ENCODE data around the gene SLC35D2. TPM values are rescaled to one million over a fixed set of nuclear protein-coding genes. Genes with fewer than 3 reads are reported as not detected.

Gene SLC35D2
- total RNA-seq, 1 experiment from 2014 or later: 19.0 TPM

DNA sequence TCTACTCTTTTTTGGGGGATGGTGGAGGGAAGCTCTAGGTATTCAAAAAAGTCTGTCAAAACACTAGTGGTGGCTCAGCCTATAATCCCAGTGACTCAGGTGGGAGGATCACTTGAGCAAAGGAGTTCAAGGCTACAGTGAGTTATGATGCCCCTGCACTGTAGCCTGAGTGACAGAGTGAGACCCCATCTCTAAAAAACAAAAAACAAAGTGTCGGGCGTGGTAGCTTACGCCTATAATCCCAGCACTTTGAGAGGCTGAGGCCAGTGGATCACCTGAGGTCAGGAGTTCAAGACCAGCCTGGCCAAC is 15.8 kb upstream of the SLC35D2 start:
- H3K9me3 ChIP-seq (ENCODE audit: control insufficient read depth, low read depth, low read length): no peaks in the 10 kb centered on the region
- no peaks in the 10 kb centered on the region for H3K27me3 Mint-ChIP-seq (ENCODE audit: low read depth)
- H3K9ac ChIP-seq (ENCODE audit: extremely low read depth, insufficient read length, low read length): no peak overlapping the region
- no peak overlapping the region for H3T11ph ChIP-seq (ENCODE audit: low read length)
- peak overlapping the region; percentile 84 to 93 (median 88); a peak in 5 of 7 replicates for H3K27ac Mint-ChIP-seq
- no peak overlapping the region for H3K4me2 ChIP-seq (ENCODE audit: insufficient read depth, insufficient read length, low read length)
- H2BK5ac ChIP-seq (ENCODE audit: insufficient read length, low read length): no peak overlapping the region
- H3K27me3 ChIP-seq (ENCODE audit: insufficient read depth, low read length): no peaks in the 10 kb centered on the region
- peaks cover 9% of the 10 kb centered on the region in 2 experiments for H3K9me3 Mint-ChIP-seq
- no peak overlapping the region for H2BK12ac ChIP-seq (ENCODE audit: insufficient read length, low read depth, low read length)
- H4K8ac ChIP-seq (replicated peaks; ENCODE audit: insufficient read length, low read depth, low read length): no peak overlapping the region
- no peak overlapping the region for H4K91ac ChIP-seq (ENCODE audit: insufficient read length, low read depth, low read length)
- H3K18ac ChIP-seq (ENCODE audit: insufficient read length, low read depth, low read length): no peak overlapping the region
- H3K56ac ChIP-seq (ENCODE audit: insufficient read length, low read depth, low read length): no peak overlapping the region
- TF ChIP-seq, protein P1, sequence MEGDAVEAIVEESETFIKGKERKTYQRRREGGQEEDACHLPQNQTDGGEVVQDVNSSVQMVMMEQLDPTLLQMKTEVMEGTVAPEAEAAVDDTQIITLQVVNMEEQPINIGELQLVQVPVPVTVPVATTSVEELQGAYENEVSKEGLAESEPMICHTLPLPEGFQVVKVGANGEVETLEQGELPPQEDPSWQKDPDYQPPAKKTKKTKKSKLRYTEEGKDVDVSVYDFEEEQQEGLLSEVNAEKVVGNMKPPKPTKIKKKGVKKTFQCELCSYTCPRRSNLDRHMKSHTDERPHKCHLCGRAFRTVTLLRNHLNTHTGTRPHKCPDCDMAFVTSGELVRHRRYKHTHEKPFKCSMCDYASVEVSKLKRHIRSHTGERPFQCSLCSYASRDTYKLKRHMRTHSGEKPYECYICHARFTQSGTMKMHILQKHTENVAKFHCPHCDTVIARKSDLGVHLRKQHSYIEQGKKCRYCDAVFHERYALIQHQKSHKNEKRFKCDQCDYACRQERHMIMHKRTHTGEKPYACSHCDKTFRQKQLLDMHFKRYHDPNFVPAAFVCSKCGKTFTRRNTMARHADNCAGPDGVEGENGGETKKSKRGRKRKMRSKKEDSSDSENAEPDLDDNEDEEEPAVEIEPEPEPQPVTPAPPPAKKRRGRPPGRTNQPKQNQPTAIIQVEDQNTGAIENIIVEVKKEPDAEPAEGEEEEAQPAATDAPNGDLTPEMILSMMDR (conservative IDR thresholded peaks at IDR 0.05): no peak
- H3K14ac ChIP-seq (ENCODE audit: insufficient read depth, low read length): no peak overlapping the region; the same call in 1 of the 2 replicates
- H2AK5ac ChIP-seq (ENCODE audit: insufficient read length, low read length): no peak overlapping the region
- H3K79me2 ChIP-seq (ENCODE audit: insufficient read depth, low read length): peaks cover 7% of the 10 kb centered on the region; the same call in 1 of the 2 replicates
- H3K23me2 ChIP-seq (ENCODE audit: insufficient read length, low read depth, low read length, poor library complexity, severe bottlenecking): no peaks in the 10 kb centered on the region
- H2BK15ac ChIP-seq (ENCODE audit: low read depth, low read length): no peak overlapping the region
- no peak overlapping the region for H2BK120ac ChIP-seq (ENCODE audit: low read depth, low read length, poor library complexity, severe bottlenecking)
- no peak overlapping the region for H4K5ac ChIP-seq (ENCODE audit: insufficient read length, low read depth, low read length)
- no peak for DNase-seq
- no peak overlapping the region for H3K4me3 Mint-ChIP-seq
- H4K20me1 ChIP-seq (ENCODE audit: control insufficient read depth, insufficient read depth, insufficient read length): no peaks in the 10 kb centered on the region
- H2BK20ac ChIP-seq (ENCODE audit: low read depth, low read length, poor library complexity, severe bottlenecking): no peak overlapping the region
- H3K4ac ChIP-seq (ENCODE audit: low read depth, low read length): no peak overlapping the region
- no peak overlapping the region for H3K27ac ChIP-seq (ENCODE audit: insufficient read length, low read depth, low read length)
- peaks cover 10% of the 10 kb centered on the region for H3K4me1 ChIP-seq (ENCODE audit: insufficient read depth, low read length)
- H3K79me1 ChIP-seq (ENCODE audit: insufficient read depth, low read depth, low read length, poor library complexity, severe bottlenecking): peaks cover 4% of the 10 kb centered on the region
- H3K4me1 Mint-ChIP-seq: peaks cover 27 to 35% of the 10 kb centered on the region in 2 experiments
- H3K36me3 Mint-ChIP-seq (ENCODE audit: insufficient read depth in 1 of 3, low read depth in 3 of 3): peaks cover 15 to 24% (median 23%) of the 10 kb centered on the region in 3 experiments
- H2AFZ ChIP-seq (ENCODE audit: low read length): no peak overlapping the region
- WGBS (ENCODE audit: extremely low coverage, insufficient read length, low lambda C conversion rate): no CpG with 5 or more reads among the region's 3 CpGs
- no peak overlapping the region for H3K23ac ChIP-seq (ENCODE audit: insufficient read length, low read depth, low read length)
